ENCODE data around the gene LAMC3.
"Not testable (repeated sequence)": the region's sequence is repeated elsewhere in the genome, so short reads cannot be mapped to it uniquely, and the experiment has no call there.

The LAMC3 gene

DNA sequence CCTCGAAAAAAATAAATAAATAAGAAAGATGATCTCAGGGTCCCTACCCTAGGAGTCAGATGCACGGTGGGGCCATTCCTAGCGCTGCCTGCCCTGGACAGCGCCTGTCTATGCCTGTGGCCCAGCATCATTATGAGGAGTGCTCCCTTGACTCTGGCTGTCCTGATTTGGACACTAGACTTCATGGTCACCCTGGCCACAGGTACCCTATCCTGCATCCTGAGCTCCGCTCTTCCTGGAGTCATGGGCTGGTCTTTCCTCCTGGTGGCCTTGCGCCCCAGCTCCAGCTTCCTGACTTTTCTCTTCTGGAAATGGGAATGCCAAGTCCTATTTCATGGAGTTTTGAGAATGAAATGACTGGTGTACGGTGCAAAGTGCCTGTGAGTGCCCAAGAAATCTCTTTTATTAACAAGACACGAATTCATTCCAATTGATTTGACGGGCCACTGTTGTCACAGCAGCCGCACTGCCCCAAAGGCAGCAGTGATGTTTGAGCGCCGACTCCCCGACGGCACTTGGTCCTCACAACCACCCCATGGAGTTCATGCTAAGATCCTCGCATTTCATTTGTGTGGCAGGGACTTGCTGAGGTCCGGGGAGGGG, 86.8 kb downstream of the LAMC3 start:
- FAIRE-seq, result no peak
- DNase-seq (ENCODE audit: insufficient read length, low spot score), result no peak
- TF ChIP-seq POLR2AphosphoS5 (IDR thresholded peaks at IDR 0.05; ENCODE audit: low read depth, low read length) (no peak), POLR2A (IDR thresholded peaks at IDR 0.05; ENCODE audit: low read depth, low read length) (no peak), POU2F2 (IDR thresholded peaks at IDR 0.05; ENCODE audit: low read depth, low read length) (no peak), PAX5 (IDR thresholded peaks at IDR 0.05; ENCODE audit: insufficient read depth, low read length, severe bottlenecking) (no peak), TAF1 (IDR thresholded peaks at IDR 0.05; ENCODE audit: low read depth, low read length) (no peak), SPI1 (IDR thresholded peaks at IDR 0.05; ENCODE audit: low read depth, low read length) (no peak)

GRCh38 chr9:131096269-131097125, 87.5 kb downstream of the LAMC3 start, which contains the start of gene AIF1L:
Gene AIF1L (plus strand): TSS chr9:131096531. CDS start chr9:131096630, 99 bp downstream.
- TF ChIP-seq PAX5 (IDR thresholded peaks at IDR 0.05; ENCODE audit: insufficient read depth, low read length, severe bottlenecking), result no peak
- TF ChIP-seq POLR2AphosphoS5 (IDR thresholded peaks at IDR 0.05; ENCODE audit: low read depth, low read length), result no peak
- TF ChIP-seq TAF1 (IDR thresholded peaks at IDR 0.05; ENCODE audit: low read depth, low read length), result no peak
- DNase-seq (ENCODE audit: insufficient read length, low spot score), result peak; percentile 62
- FAIRE-seq, result no peak

DNA sequence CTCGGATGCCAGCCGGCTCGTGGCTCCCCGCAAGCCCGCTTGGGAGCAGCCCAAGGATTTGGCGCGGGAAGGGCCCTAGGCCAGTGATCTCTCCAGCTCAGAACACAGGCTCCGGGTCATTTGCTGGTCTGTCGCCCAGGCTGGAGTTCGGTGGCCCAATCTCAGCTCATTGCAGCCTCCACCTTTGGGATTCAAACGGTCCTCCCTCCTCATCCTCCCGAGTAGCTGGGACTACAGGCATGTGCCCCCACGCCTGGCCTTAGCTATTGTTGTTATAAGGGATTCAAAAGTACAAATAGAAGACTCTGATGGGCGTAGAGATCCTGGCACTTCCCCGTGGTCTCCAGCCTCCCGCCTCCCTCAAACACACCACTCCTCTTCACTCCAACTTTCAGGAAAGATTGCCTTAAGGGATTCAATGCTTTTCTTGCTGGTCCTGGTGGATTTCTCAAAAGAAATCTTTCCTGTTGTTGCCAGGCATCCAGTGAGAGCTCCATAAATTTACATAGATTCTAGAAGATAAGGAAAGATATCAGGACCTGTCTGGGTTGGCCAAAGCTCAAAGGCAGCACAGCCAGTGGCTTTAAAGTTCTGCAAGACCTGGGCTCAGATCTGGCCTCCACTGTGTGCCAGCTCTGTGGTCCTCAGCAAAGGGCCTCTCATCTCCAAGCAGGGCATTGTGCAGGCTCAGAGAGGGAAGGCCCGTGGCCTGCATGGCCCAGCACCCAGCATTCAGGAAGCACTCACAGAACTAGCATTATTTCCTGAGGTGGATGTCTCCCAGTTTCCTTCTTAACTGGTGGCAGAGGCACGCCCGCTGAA, 88.4 kb downstream of the LAMC3 start:
- FAIRE-seq (no peak), DNase-seq (ENCODE audit: insufficient read length, low spot score) (no peak)
- TF ChIP-seq SPI1 (IDR thresholded peaks at IDR 0.05; ENCODE audit: low read depth, low read length) (no peak), POU2F2 (IDR thresholded peaks at IDR 0.05; ENCODE audit: low read depth, low read length) (no peak), POLR2A (IDR thresholded peaks at IDR 0.05; ENCODE audit: low read depth, low read length) (no peak), PAX5 (IDR thresholded peaks at IDR 0.05; ENCODE audit: insufficient read depth, low read length, severe bottlenecking) (no peak), POLR2AphosphoS5 (IDR thresholded peaks at IDR 0.05; ENCODE audit: low read depth, low read length) (no peak), TAF1 (IDR thresholded peaks at IDR 0.05; ENCODE audit: low read depth, low read length) (no peak)

GRCh38 chr9:131097948-131098278, 88.9 kb downstream of the LAMC3 start:
- DNase-seq (ENCODE audit: insufficient read length, low spot score) (no peak), FAIRE-seq (no peak)
- no peak for TF ChIP-seq POLR2AphosphoS5 (IDR thresholded peaks at IDR 0.05; ENCODE audit: low read depth, low read length)

- no peak for DNase-seq (ENCODE audit: insufficient read length, low spot score)
- TF ChIP-seq TAF1 (IDR thresholded peaks at IDR 0.05; ENCODE audit: low read depth, low read length) (no peak), POLR2AphosphoS5 (IDR thresholded peaks at IDR 0.05; ENCODE audit: low read depth, low read length) (no peak), SPI1 (IDR thresholded peaks at IDR 0.05; ENCODE audit: low read depth, low read length) (no peak), PAX5 (IDR thresholded peaks at IDR 0.05; ENCODE audit: insufficient read depth, low read length, severe bottlenecking) (no peak), POU2F2 (IDR thresholded peaks at IDR 0.05; ENCODE audit: low read depth, low read length) (no peak), POLR2A (IDR thresholded peaks at IDR 0.05; ENCODE audit: low read depth, low read length) (no peak)
- FAIRE-seq, result no peak
Measured at GRCh38 chr9:131098391-131099101, 89.6 kb downstream of the LAMC3 start.

DNA sequence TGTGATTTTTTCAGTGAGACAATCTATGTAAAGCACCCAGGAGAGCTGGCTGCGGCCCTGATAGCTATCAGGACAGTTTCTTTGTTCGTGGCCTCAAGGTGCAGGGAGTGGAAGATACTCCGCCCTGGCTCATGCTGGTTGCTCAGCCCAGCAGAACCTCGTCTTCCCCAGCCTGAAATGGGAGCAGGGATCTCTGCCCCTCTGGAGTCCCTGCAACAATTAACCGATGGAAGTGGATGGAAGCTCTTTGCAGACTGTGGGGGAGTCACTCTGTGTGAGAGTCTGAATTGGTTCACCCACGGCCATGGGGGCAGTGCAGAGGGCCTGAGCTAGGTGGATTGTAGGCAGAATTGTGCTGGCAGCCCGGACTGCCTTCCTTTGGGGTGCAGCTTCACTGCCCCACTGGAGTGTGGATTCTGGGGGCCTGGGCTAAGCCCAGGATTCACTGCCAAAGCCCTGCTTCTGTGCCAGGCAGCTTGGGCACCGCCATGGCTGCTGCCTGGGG, 90.2 kb downstream of the LAMC3 start:
- TF ChIP-seq TAF1 (IDR thresholded peaks at IDR 0.05; ENCODE audit: low read depth, low read length) (no peak), PAX5 (IDR thresholded peaks at IDR 0.05; ENCODE audit: insufficient read depth, low read length, severe bottlenecking) (no peak), POLR2AphosphoS5 (IDR thresholded peaks at IDR 0.05; ENCODE audit: low read depth, low read length) (no peak), POU2F2 (IDR thresholded peaks at IDR 0.05; ENCODE audit: low read depth, low read length) (no peak), POLR2A (IDR thresholded peaks at IDR 0.05; ENCODE audit: low read depth, low read length) (no peak), SPI1 (IDR thresholded peaks at IDR 0.05; ENCODE audit: low read depth, low read length) (no peak)
- no peak for DNase-seq (ENCODE audit: insufficient read length, low spot score)
- FAIRE-seq, result no peak

GRCh38 chr9:131099845-131100244, 90.9 kb downstream of the LAMC3 start:
- not testable (repeated sequence) for DNase-seq (ENCODE audit: insufficient read length, low spot score); FAIRE-seq

- DNase-seq (ENCODE audit: insufficient read length, low spot score) (no peak), FAIRE-seq (no peak)
- TF ChIP-seq PAX5 (IDR thresholded peaks at IDR 0.05; ENCODE audit: insufficient read depth, low read length, severe bottlenecking) (no peak), POLR2A (IDR thresholded peaks at IDR 0.05; ENCODE audit: low read depth, low read length) (no peak), POU2F2 (IDR thresholded peaks at IDR 0.05; ENCODE audit: low read depth, low read length) (no peak), POLR2AphosphoS5 (IDR thresholded peaks at IDR 0.05; ENCODE audit: low read depth, low read length) (no peak), TAF1 (IDR thresholded peaks at IDR 0.05; ENCODE audit: low read depth, low read length) (no peak), SPI1 (IDR thresholded peaks at IDR 0.05; ENCODE audit: low read depth, low read length) (no peak)
Measured at GRCh38 chr9:131100445-131100844, 91.5 kb downstream of the LAMC3 start.
